ENCODE measurements around the gene RNF223.

The RNF223 gene

GRCh38 chr1:1053682-1054081, 20.4 kb downstream of the RNF223 start:
- DNase-seq (no peak), ATAC-seq (no peak)
- Mint-ChIP-seq H3K9me3 (peaks cover 0 to 5% of the 10 kb centered on the region in 2 donors), H3K27ac (no peak overlapping the region), H3K4me1 (peaks cover 8% of the 10 kb centered on the region), H3K4me3 (no peak overlapping the region), H3K27me3 (peaks cover 22% of the 10 kb centered on the region)

- peaks cover 0 to 5% of the 10 kb centered on the region in 2 donors for H3K9me3 Mint-ChIP-seq
- H3K4me3 Mint-ChIP-seq = no peak overlapping the region
- DNase-seq (no peak), ATAC-seq (no peak)
- H3K27me3 Mint-ChIP-seq = peaks cover 16% of the 10 kb centered on the region
- peaks cover under 1% of the 10 kb centered on the region for H3K4me1 Mint-ChIP-seq
- no peak overlapping the region for H3K27ac Mint-ChIP-seq
Observed at GRCh38 chr1:1053022-1053421, 21.1 kb downstream of the RNF223 start.

- DNase-seq = no peak
- Mint-ChIP-seq H3K9me3 (peaks cover 0 to 5% of the 10 kb centered on the region in 2 donors), H3K27me3 (peaks cover 8% of the 10 kb centered on the region), H3K4me1 (no peaks in the 10 kb centered on the region), H3K4me3 (no peak overlapping the region), H3K27ac (no peak overlapping the region)
- no peak for ATAC-seq
Observed at GRCh38 chr1:1052003-1052840, 21.9 kb downstream of the RNF223 start.

GRCh38 chr1:1051127-1051810, 22.8 kb downstream of the RNF223 start:
- ATAC-seq (no peak), DNase-seq (no peak)
- H3K27ac Mint-ChIP-seq = no peak overlapping the region
- H3K27me3 Mint-ChIP-seq = no peaks in the 10 kb centered on the region
- H3K9me3 Mint-ChIP-seq = peaks cover 0 to 5% of the 10 kb centered on the region in 2 donors
- no peak overlapping the region for H3K4me3 Mint-ChIP-seq
- no peaks in the 10 kb centered on the region for H3K4me1 Mint-ChIP-seq

GRCh38 chr1:1050577-1051052, 23.5 kb downstream of the RNF223 start:
- Mint-ChIP-seq H3K27me3 (no peaks in the 10 kb centered on the region), H3K4me1 (no peaks in the 10 kb centered on the region), H3K27ac (no peak overlapping the region), H3K4me3 (no peak overlapping the region), H3K9me3 (peaks cover 0 to 5% of the 10 kb centered on the region in 2 donors)
- ATAC-seq = no peak
- DNase-seq = no peak

- no peak for DNase-seq
- Mint-ChIP-seq H3K4me3 (no peak overlapping the region), H3K9me3 (peaks cover 0 to 5% of the 10 kb centered on the region in 2 donors), H3K4me1 (no peaks in the 10 kb centered on the region), H3K27me3 (no peaks in the 10 kb centered on the region), H3K27ac (no peak overlapping the region)
- peak; percentile 19 for ATAC-seq
Observed at GRCh38 chr1:1049318-1050165, 24.6 kb downstream of the RNF223 start.

GRCh38 chr1:1048765-1049164, 25.3 kb downstream of the RNF223 start:
- H3K4me3 Mint-ChIP-seq = no peak overlapping the region
- ATAC-seq = no peak

GRCh38 chr1:1047963-1048362, 26.1 kb downstream of the RNF223 start:
- DNase-seq = no peak
- ATAC-seq = no peak
- Mint-ChIP-seq H3K27me3 (no peaks in the 10 kb centered on the region), H3K27ac (no peak overlapping the region), H3K9me3 (peaks cover 0 to 9% of the 10 kb centered on the region in 2 donors), H3K4me1 (no peaks in the 10 kb centered on the region), H3K4me3 (no peak overlapping the region)

More at GRCh38 chr1:1048765-1049164, 25.3 kb downstream of the RNF223 start:
- H3K27ac Mint-ChIP-seq = no peak overlapping the region
- H3K27me3 Mint-ChIP-seq = no peaks in the 10 kb centered on the region
- peaks cover 0 to 5% of the 10 kb centered on the region in 2 donors for H3K9me3 Mint-ChIP-seq
- H3K4me1 Mint-ChIP-seq = no peaks in the 10 kb centered on the region
- DNase-seq = no peak

- Mint-ChIP-seq H3K9me3 (peaks cover 0 to 10% of the 10 kb centered on the region in 2 donors), H3K4me1 (no peaks in the 10 kb centered on the region), H3K27ac (no peak overlapping the region), H3K27me3 (no peaks in the 10 kb centered on the region), H3K4me3 (no peak overlapping the region)
- ATAC-seq = no peak
- no peak for DNase-seq
Observed at GRCh38 chr1:1047407-1047806, 26.7 kb downstream of the RNF223 start.

GRCh38 chr1:1046767-1047166, 27.3 kb downstream of the RNF223 start:
- H3K4me3 Mint-ChIP-seq = no peak overlapping the region
- H3K27me3 Mint-ChIP-seq = no peaks in the 10 kb centered on the region
- peaks cover 0 to 6% of the 10 kb centered on the region in 2 donors for H3K9me3 Mint-ChIP-seq
- H3K27ac Mint-ChIP-seq = no peak overlapping the region
- ATAC-seq = no peak
- H3K4me1 Mint-ChIP-seq = no peaks in the 10 kb centered on the region
- no peak for DNase-seq

- Mint-ChIP-seq H3K9me3 (peaks cover 0 to 6% of the 10 kb centered on the region in 2 donors), H3K4me1 (no peaks in the 10 kb centered on the region), H3K27me3 (no peaks in the 10 kb centered on the region), H3K4me3 (no peak overlapping the region), H3K27ac (no peak overlapping the region)
- ATAC-seq (no peak), DNase-seq (no peak)
Observed at GRCh38 chr1:1046243-1046642, 27.9 kb downstream of the RNF223 start.

GRCh38 chr1:1045129-1045528, 29.0 kb downstream of the RNF223 start:
- H3K27me3 Mint-ChIP-seq = no peaks in the 10 kb centered on the region
- H3K4me1 Mint-ChIP-seq = peaks cover 2% of the 10 kb centered on the region
- ATAC-seq = no peak
- H3K4me3 Mint-ChIP-seq = no peak overlapping the region
- DNase-seq = no peak
- peaks cover 0 to 6% of the 10 kb centered on the region in 2 donors for H3K9me3 Mint-ChIP-seq
- H3K27ac Mint-ChIP-seq = no peak overlapping the region

GRCh38 chr1:1044455-1045078, 29.5 kb downstream of the RNF223 start:
- Mint-ChIP-seq H3K4me3 (no peak overlapping the region), H3K4me1 (peaks cover 8% of the 10 kb centered on the region), H3K9me3 (peaks cover 0 to 6% of the 10 kb centered on the region in 2 donors), H3K27me3 (peaks cover 5% of the 10 kb centered on the region), H3K27ac (no peak overlapping the region)
- DNase-seq = no peak
- no peak for ATAC-seq

GRCh38 chr1:1043921-1044320, 30.2 kb downstream of the RNF223 start:
- no peak for DNase-seq
- H3K27ac Mint-ChIP-seq = no peak overlapping the region
- peaks cover 0 to 6% of the 10 kb centered on the region in 2 donors for H3K9me3 Mint-ChIP-seq
- no peak for ATAC-seq
- peaks cover 11% of the 10 kb centered on the region for H3K27me3 Mint-ChIP-seq
- peaks cover 14% of the 10 kb centered on the region for H3K4me1 Mint-ChIP-seq
- H3K4me3 Mint-ChIP-seq = no peak overlapping the region

GRCh38 chr1:1043411-1043810, 30.7 kb downstream of the RNF223 start:
- Mint-ChIP-seq H3K4me3 (no peak overlapping the region), H3K27ac (peak overlapping the region in 1 of 2 donors; percentile 77), H3K4me1 (peaks cover 19% of the 10 kb centered on the region), H3K27me3 (peaks cover 16% of the 10 kb centered on the region), H3K9me3 (peaks cover 0 to 6% of the 10 kb centered on the region in 2 donors)
- no peak for DNase-seq
- ATAC-seq = no peak
